IMR-90 (cell line): ENCODE measurements around the gene LIMCH1. TPM values are rescaled to one million over a fixed set of nuclear protein-coding genes. Genes with fewer than 3 reads are reported as not detected.

Source experiments
- ATAC-seq: fragments of 200-7000 bp; cut with Tn5 transposase; 2 replicates; pipeline ENCODE4 v1.9.1; 2020; ENCODE audit warnings: low read depth, mild to moderate bottlenecking, moderate library complexity
- BruUV-seq: library from RNA; stranded (reverse); fragments of 400-500 nt; replicated peaks from 2 replicates; lab custom pipeline; 2021; lab: Mats Ljungman, UMichigan
- CTCF ChIA-PET: fragments of 300-600 bp; formaldehyde crosslinking; extraction: SDS; loops from one replicate; lab custom pipeline; 2021; ENCODE audit warnings: antibody characterized with exemption; lab: Yijun Ruan, JAX
- POLR2A ChIA-PET: fragments of 300-600 bp; sonication (Branson Sonifier 250); formaldehyde crosslinking; loops from one replicate; lab custom pipeline; 2022; ENCODE audit warnings: antibody characterized with exemption; ENCODE audit not compliant: unreplicated experiment; lab: Charles Lee
- DNase-seq: peaks from one replicate; pipeline ENCODE4 v3.0.0; 2013
- H2AFZ ChIP-seq: replicated peaks from 2 replicates; pipeline ENCODE3; 2013; ENCODE audit warnings: low read length, mild to moderate bottlenecking; ENCODE audit not compliant: poor library complexity
- H2AK5ac ChIP-seq: 2 replicates; pipeline ENCODE4 v1.6.1; 2013; ENCODE audit warnings: low read depth, low read length, inconsistent platforms
- H2AK9ac ChIP-seq: replicated peaks from 2 replicates; pipeline ENCODE3; 2013; ENCODE audit warnings: mild to moderate bottlenecking, low read depth, low read length, moderate library complexity; ENCODE audit not compliant: poor library complexity
- H2BK120ac ChIP-seq: 2 replicates; pipeline ENCODE4 v1.6.1; 2013; ENCODE audit warnings: low read depth, low read length, inconsistent platforms
- H2BK15ac ChIP-seq: 3 replicates; pipeline ENCODE4 v1.6.1; 2013; ENCODE audit warnings: low read depth, low read length, inconsistent platforms
- H2BK20ac ChIP-seq: 2 replicates; pipeline ENCODE4 v1.6.1; 2013; ENCODE audit warnings: low read depth, mild to moderate bottlenecking, inconsistent platforms, low read length, moderate library complexity
- H2BK5ac ChIP-seq: 2 replicates; pipeline ENCODE4 v1.6.1; 2013; ENCODE audit warnings: mild to moderate bottlenecking, low read depth, low read length, inconsistent platforms; ENCODE audit not compliant: poor library complexity, severe bottlenecking
- H3K14ac ChIP-seq: replicated peaks from 2 replicates; pipeline ENCODE4 v1.6.1; 2013; ENCODE audit warnings: low read depth, low read length, inconsistent platforms
- H3K18ac ChIP-seq: 2 replicates; pipeline ENCODE4 v1.6.1; 2013; ENCODE audit warnings: low read depth, low read length, control low read depth
- H3K23ac ChIP-seq: 2 replicates; pipeline ENCODE4 v1.6.1; 2013; ENCODE audit warnings: low read depth, low read length, inconsistent platforms
- H3K27ac ChIP-seq: 2 replicates; pipeline ENCODE4 v1.5.1; 2013; ENCODE audit warnings: mild to moderate bottlenecking, control low read depth, low read length; ENCODE audit not compliant: insufficient read depth
- H3K27me3 ChIP-seq: 2 replicates; pipeline ENCODE4 v1.6.1; 2013; ENCODE audit warnings: low read length; ENCODE audit not compliant: control insufficient read depth, insufficient read depth
- H3K36me3 ChIP-seq: 2 replicates; pipeline ENCODE4 v1.6.1; 2013; ENCODE audit warnings: low read length, mixed read lengths; ENCODE audit not compliant: control insufficient read depth, insufficient read depth
- H3K4ac ChIP-seq: 2 replicates; pipeline ENCODE4 v1.6.1; 2013; ENCODE audit warnings: low read depth, low read length, inconsistent platforms
- H3K4me1 ChIP-seq: 2 replicates; pipeline ENCODE4 v1.6.1; 2013; ENCODE audit warnings: low read length, mixed read lengths; ENCODE audit not compliant: control insufficient read depth, insufficient read depth
- H3K4me2 ChIP-seq: 2 replicates; pipeline ENCODE4 v1.6.1; 2013; ENCODE audit warnings: low read depth, mild to moderate bottlenecking, control low read depth, low read length, moderate library complexity
- H3K4me3 ChIP-seq: 2 replicates; pipeline ENCODE4 v1.5.1; 2013; ENCODE audit warnings: low read depth, mild to moderate bottlenecking, control low read depth, low read length, moderate library complexity; ENCODE audit not compliant: insufficient read depth
- H3K56ac ChIP-seq: 2 replicates; pipeline ENCODE4 v1.6.1; 2013; ENCODE audit warnings: low read length, inconsistent platforms; ENCODE audit not compliant: insufficient read depth; ENCODE audit errors: extremely low read depth
- H3K79me1 ChIP-seq, 2 experiments: 2 replicates each; pipeline ENCODE4 v1.6.1; 2013; ENCODE audit warnings: low read length in 2 of 2, inconsistent platforms in 1 of 2, low read depth in 1 of 2
- H3K9ac ChIP-seq: 2 replicates; pipeline ENCODE4 v1.6.1; 2013; ENCODE audit warnings: low read depth, low read length, control low read depth
- H3K9me1 ChIP-seq: 2 replicates; pipeline ENCODE4 v1.6.1; 2013; ENCODE audit warnings: low read length, inconsistent platforms; ENCODE audit not compliant: insufficient read depth
- H3K9me3 ChIP-seq: 2 replicates; pipeline ENCODE4 v1.6.1; 2013; ENCODE audit warnings: low read length; ENCODE audit not compliant: control insufficient read depth, insufficient read depth
- H4K20me1 ChIP-seq: 2 replicates; pipeline ENCODE4 v1.6.1; 2013; ENCODE audit warnings: low read length, inconsistent platforms; ENCODE audit not compliant: insufficient read depth
- H4K5ac ChIP-seq: 2 replicates; pipeline ENCODE4 v1.6.1; 2013; ENCODE audit warnings: mild to moderate bottlenecking, low read depth, low read length, control low read depth
- H4K8ac ChIP-seq, 2 experiments: 2 replicates each; pipeline ENCODE4 v1.6.1; 2013; ENCODE audit warnings: low read depth in 2 of 2, low read length in 2 of 2, control low read depth in 1 of 2, inconsistent platforms in 1 of 2
- H4K91ac ChIP-seq: 2 replicates; pipeline ENCODE4 v1.6.1; 2013; ENCODE audit warnings: low read depth, low read length, inconsistent platforms; ENCODE audit not compliant: insufficient read depth
- MAFK ChIP-seq: IDR thresholded peaks from 2 replicates; pipeline ENCODE4 v1.6.1; 2012; ENCODE audit warnings: low read depth, low read length, improper control_type of control experiment
- WGBS, 2 experiments: methylation state at CpG; one replicate each; pipeline versions ENCODE4 v1.1.5 to v1.1.7; 2013; ENCODE audit warnings: missing lambda C conversion rate in 2 of 2; ENCODE audit not compliant: insufficient read length in 1 of 2; ENCODE audit errors: extremely low coverage in 2 of 2; 5-methylcytosine and 5-hydroxymethylcytosine counted together
- dilution Hi-C: fragments of 300-500 bp; cut with HindIII; formaldehyde crosslinking; loops from one replicate; pipeline ENCODE4 v1.14.3; 2018; ENCODE audit warnings: low sequenced_read_pairs; ENCODE audit not compliant: unreplicated experiment
- in situ Hi-C: fragments of 300-500 bp; cut with MboI; formaldehyde crosslinking; loops from 3 replicates; pipeline ENCODE4 v1.14.3; 2019; ENCODE audit warnings: low sequenced_read_pairs, inconsistent platforms, mixed read lengths
- intact Hi-C: fragments of 100-400 bp; cut with micrococcal nuclease; formaldehyde crosslinking; loops from 2 replicates; pipeline ENCODE4 v1.10.0; 2022
- polyA plus RNA-seq, 3 experiments: library from polyadenylated mRNA; depleted of rRNA; stranded (reverse); fragments of >200 nt; gene quantifications; 2 replicates each; pipeline ENCODE4 v1.2.3, GENCODE V29; 2012; ENCODE audit warnings: low replicate concordance in 1 of 3
- total RNA-seq: library from RNA; depleted of rRNA; stranded (reverse); fragments of >200 nt; gene quantifications from 2 replicates; pipeline ENCODE4 v1.2.3, GENCODE V29; 2012

Gene LIMCH1
- total and polyA plus RNA-seq, 2 of the 4 experiments (the other 2 are of a cell fraction) = 0.89 to 2.9 TPM

- no TSS peak for BruUV-seq
- WGBS, 2 experiments = 0% methylated on average over 2 of the region's 21 CpGs; no CpG with 5 or more reads in 1 of the 2 experiments
- intact Hi-C loops = no loop called here
- Histone ChIP-seq H2BK15ac (no peak overlapping the region), H3K4ac (no peak overlapping the region), H3K4me2 (no peak overlapping the region), H3K4me1 (no peaks in the 10 kb centered on the region; the same call in 1 of the 2 replicates), H2AFZ (no peak overlapping the region), H4K5ac (no peak overlapping the region), H3K4me3 (no peak overlapping the region), H3K9me3 (peaks cover 28% of the 10 kb centered on the region), H4K20me1 (peaks cover 6% of the 10 kb centered on the region; the same call in 1 of the 2 replicates), H3K79me1 (no peaks in the 10 kb centered on the region), H3K14ac (no peak overlapping the region), H4K91ac (no peak overlapping the region), H4K8ac (no peak overlapping the region), H3K27ac (no peak overlapping the region), H2BK120ac (no peak overlapping the region), H2BK5ac (no peak overlapping the region), H3K56ac (no peak overlapping the region), H3K9me1 (no peaks in the 10 kb centered on the region), H2AK9ac (no peak overlapping the region), H3K23ac (no peak overlapping the region), H3K27me3 (peaks cover 95% of the 10 kb centered on the region), H3K18ac (no peak overlapping the region), H3K9ac (no peak overlapping the region), H2BK20ac (no peak overlapping the region), H3K36me3 (no peaks in the 10 kb centered on the region), H2AK5ac (no peak overlapping the region)
- in situ Hi-C loops = no loop called here
- DNase-seq (no peak), ATAC-seq (no peak)
- CTCF ChIA-PET = interaction anchor here (0.9 to 1.0 kb wide), 2 partner anchors 16 to 140 kb away, joined by 3 read pairs; no protein-coding TSS in a partner anchor
- dilution Hi-C loops = no loop called here
- TF ChIP-seq MAFK = no peak
- POLR2A ChIA-PET = interaction anchor here (0.6 kb wide), 1 partner anchor 1215 kb away, joined by 4 read pairs; no protein-coding TSS in a partner anchor
Measured at GRCh38 chr4:41748074-41748570, 210.2 kb downstream of the LIMCH1 start.
